Fibroblast of lung (primary cell): ENCODE measurements around the gene SLC25A52.

Experiments used
- CTCF ChIP-seq, 2 donors: IDR thresholded peaks in 1 of 2; conservative IDR thresholded peaks in 1 of 2; 1 replicate in 1 of 2; 2 replicates in 1 of 2; pipeline ENCODE4 v1.5.1; 2011 to 2012; ENCODE audit warnings: low read length in 2 of 2, control low read depth in 1 of 2, inconsistent platforms in 1 of 2, low read depth in 1 of 2, mild to moderate bottlenecking in 1 of 2
- EZH2 ChIP-seq: IDR thresholded peaks from 2 replicates; pipeline ENCODE4 v1.5.1; 2012; ENCODE audit warnings: low read length, control low read depth, mild to moderate bottlenecking; ENCODE audit errors: missing control alignments

DNA sequence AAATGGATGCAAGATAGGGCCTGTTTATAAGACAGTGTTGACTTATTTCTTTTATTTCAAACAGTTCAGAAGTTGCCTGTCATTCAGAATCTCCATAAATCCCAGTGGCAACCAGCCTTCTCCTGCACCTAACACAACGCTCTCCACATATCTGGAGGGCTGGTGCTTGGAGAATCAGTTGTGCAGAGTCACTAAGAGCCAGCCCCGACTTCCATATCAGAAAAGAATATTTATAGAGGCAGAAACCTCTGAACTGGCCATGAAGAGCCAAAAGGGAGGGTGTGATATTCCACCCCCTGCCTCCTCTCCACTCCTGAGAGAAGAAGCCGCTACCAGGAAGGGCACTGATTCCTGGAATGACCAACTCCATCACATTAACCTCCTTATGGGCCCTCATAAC lies 42.3 kb downstream of the SLC25A52 start:
- TF ChIP-seq CTCF (conservative IDR thresholded peaks at IDR 0.05 in 1 of 2, IDR thresholded peaks at IDR 0.05 in 1 of 2; ENCODE audit: low read depth in 1 of 2, low read length in 2 of 2) (no peak), EZH2 (no peak)
